Caco-2 (cell line): ENCODE results near the gene ST3GAL5. TPM values are rescaled to one million over a fixed set of nuclear protein-coding genes. Genes with fewer than 3 reads are reported as not detected.
"Not testable (repeated sequence)": the region's sequence is repeated elsewhere in the genome, so short reads cannot be mapped to it uniquely, and the experiment has no call there.

Experiments used
- BruUV-seq: library from RNA; stranded (reverse); fragments of 400-500 nt; replicated peaks from 2 replicates; lab custom pipeline; 2021; lab: Mats Ljungman, UMichigan
- CTCF ChIA-PET: fragments of 300-600 bp; sonication (Branson Sonifier 250); formaldehyde crosslinking; loops from one replicate; lab custom pipeline; 2022; ENCODE audit warnings: antibody characterized with exemption; lab: Charles Lee
- POLR2A ChIA-PET: fragments of 300-600 bp; sonication (Branson Sonifier 250); formaldehyde crosslinking; loops from one replicate; lab custom pipeline; 2022; ENCODE audit warnings: antibody characterized with exemption; lab: Charles Lee
- DNase-seq, 2 experiments: peaks; one replicate each; pipeline versions ENCODE4 v3.0.0 to v3.0.0-alpha.2; 2020 to 2022
- H3K27me3 ChIP-seq: replicated peaks from 2 replicates; pipeline ENCODE4 v1.6.0; 2011; ENCODE audit warnings: low read length; ENCODE audit not compliant: control insufficient read depth, insufficient read depth
- H3K36me3 ChIP-seq: 2 replicates; pipeline ENCODE4 v1.5.1; 2011; ENCODE audit warnings: low read length; ENCODE audit not compliant: control insufficient read depth, insufficient read depth
- H3K4me1 ChIP-seq: fragments of 250-450 bp; sonication (Bioruptor Pico); 2 replicates; pipeline ENCODE4 v1.5.1; 2020; ENCODE audit warnings: mild to moderate bottlenecking
- H3K4me3 ChIP-seq: 2 replicates; pipeline ENCODE4 v1.5.1; 2011; ENCODE audit warnings: low read depth, mild to moderate bottlenecking, control low read depth, low read length
- H3K9me3 ChIP-seq: fragments of 250-450 bp; sonication (Bioruptor Pico); 2 replicates; pipeline ENCODE4 v1.5.1; 2020; ENCODE audit warnings: mild to moderate bottlenecking, moderate library complexity
- H3K27ac Mint-ChIP-seq: one replicate; pipeline ENCODE4 v1.8.0; 2022; ENCODE audit warnings: mixed read lengths; ENCODE audit not compliant: unreplicated experiment
- H3K27me3 Mint-ChIP-seq: one replicate; pipeline ENCODE4 v1.8.0; 2022; ENCODE audit warnings: mixed read lengths; ENCODE audit not compliant: insufficient read depth, unreplicated experiment
- H3K36me3 Mint-ChIP-seq: one replicate; pipeline ENCODE4 v1.8.0; 2022; ENCODE audit warnings: mild to moderate bottlenecking, mixed read lengths; ENCODE audit not compliant: insufficient read depth, unreplicated experiment
- H3K4me1 Mint-ChIP-seq: one replicate; pipeline ENCODE4 v1.8.0; 2022; ENCODE audit warnings: low read depth, mixed read lengths; ENCODE audit not compliant: unreplicated experiment
- H3K4me3 Mint-ChIP-seq: one replicate; pipeline ENCODE4 v1.8.0; 2022; ENCODE audit warnings: mild to moderate bottlenecking, moderate library complexity, mixed read lengths; ENCODE audit not compliant: unreplicated experiment
- H3K9me3 Mint-ChIP-seq: one replicate; pipeline ENCODE4 v1.8.0; 2022; ENCODE audit warnings: mixed read lengths; ENCODE audit not compliant: unreplicated experiment
- CTCF ChIP-seq, 2 experiments: fragments of 200-600 bp in 1 of 2; IDR thresholded peaks; 1 replicate in 1 of 2; 2 replicates in 1 of 2; pipeline versions ENCODE4 v1.5.1 to v1.8.0; 2011 to 2022; ENCODE audit warnings: antibody characterized with exemption in 1 of 2, control low read depth in 1 of 2, inconsistent platforms in 1 of 2, low read depth in 1 of 2, low read length in 1 of 2, mild to moderate bottlenecking in 1 of 2, moderate library complexity in 1 of 2; ENCODE audit not compliant: insufficient read depth in 1 of 2, severe bottlenecking in 1 of 2, unreplicated experiment in 1 of 2
- intact Hi-C: fragments of 100-400 bp; cut with micrococcal nuclease; formaldehyde crosslinking; loops from one replicate; pipeline ENCODE4 v1.10.0; 2022; ENCODE audit not compliant: unreplicated experiment
- total RNA-seq: library from RNA; stranded (reverse); gene quantifications from 2 replicates; pipeline ENCODE4 v1.2.3, GENCODE V29; 2022

ST3GAL5 gene
- total RNA-seq, 1 experiment from 2014 or later = 3.4 TPM

DNA sequence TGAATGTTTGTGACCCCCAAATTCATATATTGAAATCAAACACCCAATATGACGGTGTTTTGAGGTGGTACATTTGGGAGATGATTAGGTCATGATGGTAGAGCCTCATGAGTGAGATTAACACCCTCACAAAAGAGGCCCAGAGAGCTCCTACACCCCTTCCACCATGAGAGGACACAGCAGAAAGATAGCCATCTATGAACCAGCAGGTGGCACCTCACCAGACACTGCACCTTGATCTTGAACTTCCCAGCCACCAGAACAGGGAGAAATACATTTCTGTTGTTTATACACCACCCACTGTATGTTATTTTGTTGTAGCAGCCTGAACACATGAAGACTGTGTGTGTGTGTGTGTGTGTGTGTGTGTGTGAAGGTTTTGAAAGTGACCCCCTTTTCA, 58.1 kb downstream of the ST3GAL5 start:
- Histone ChIP-seq H3K27me3 (no peaks in the 10 kb centered on the region), H3K4me1 (no peaks in the 10 kb centered on the region), H3K4me3 (no peak overlapping the region), H3K36me3 (no peaks in the 10 kb centered on the region), H3K9me3 (peaks cover 8% of the 10 kb centered on the region; the same call in 1 of the 2 replicates)
- DNase-seq = no peak
- Mint-ChIP-seq H3K4me3 (no peak overlapping the region), H3K27ac (no peak overlapping the region), H3K9me3 (peaks cover 7% of the 10 kb centered on the region), H3K27me3 (peaks cover 12% of the 10 kb centered on the region), H3K4me1 (peaks cover 5% of the 10 kb centered on the region), H3K36me3 (no peaks in the 10 kb centered on the region)
- intact Hi-C loops = no loop called here
- TF ChIP-seq CTCF (IDR thresholded peaks at IDR 0.05; ENCODE audit: insufficient read depth in 1 of 2, low read depth in 1 of 2, low read length in 1 of 2, severe bottlenecking in 1 of 2, unreplicated experiment in 1 of 2) = no peak
- no TSS peak for BruUV-seq
- POLR2A ChIA-PET = no interaction called here
- CTCF ChIA-PET = interaction anchor here (1.4 kb wide), 1 partner anchor 59 kb away, joined by 4 read pairs; no protein-coding TSS in a partner anchor

DNA sequence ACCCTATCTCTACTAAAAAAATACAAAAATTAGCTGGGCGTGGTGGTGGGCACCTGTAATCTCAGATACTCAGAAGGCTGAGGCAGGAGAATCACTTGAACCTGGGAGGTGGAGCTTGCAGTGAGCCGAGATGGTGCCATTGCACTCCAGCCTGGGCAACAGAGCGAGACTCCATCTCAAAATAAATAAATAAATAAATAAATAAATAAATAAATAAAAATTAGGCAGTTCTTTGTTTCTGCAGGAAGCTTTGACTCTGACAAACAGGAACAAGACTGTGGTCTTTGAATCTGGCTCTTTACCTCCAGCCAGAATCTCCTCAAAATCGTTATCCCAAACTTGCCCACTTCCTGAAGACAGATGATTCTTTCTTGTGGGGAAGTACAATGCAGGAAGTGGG, 59.4 kb downstream of the ST3GAL5 start:
- DNase-seq, H3K4me1 ChIP-seq, POLR2A ChIA-PET, H3K4me3 ChIP-seq, H3K36me3 Mint-ChIP-seq, H3K4me3 Mint-ChIP-seq, H3K9me3 ChIP-seq, H3K27ac Mint-ChIP-seq, H3K4me1 Mint-ChIP-seq, BruUV-seq, H3K27me3 Mint-ChIP-seq, H3K36me3 ChIP-seq, CTCF ChIA-PET, H3K9me3 Mint-ChIP-seq, H3K27me3 ChIP-seq: not testable (repeated sequence)
- intact Hi-C loops = loop anchor here (5.0 kb wide), 2 partner anchors 193 to 328 kb away; no protein-coding TSS in a partner anchor

DNA sequence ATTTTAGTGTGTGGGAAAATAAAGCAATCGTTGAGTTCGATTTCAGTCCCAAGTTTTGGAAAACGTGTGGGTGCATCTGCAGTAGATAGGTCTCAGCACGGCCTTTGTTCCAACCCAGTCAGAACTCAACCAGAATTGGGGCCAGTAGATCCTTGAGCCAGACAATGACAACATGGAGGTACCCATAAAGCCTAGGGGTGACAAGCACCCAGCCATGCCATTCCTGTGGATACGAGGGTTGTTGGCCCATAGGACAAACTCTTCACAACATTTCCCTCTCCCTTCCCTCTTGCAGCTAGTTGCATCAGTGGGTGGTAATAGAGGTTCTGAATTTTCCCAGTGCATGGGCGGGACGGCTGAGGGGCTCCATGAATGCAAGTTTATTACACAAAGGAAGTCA, 60.1 kb downstream of the ST3GAL5 start:
- no peak for TF ChIP-seq CTCF (IDR thresholded peaks at IDR 0.05; ENCODE audit: insufficient read depth in 1 of 2, low read depth in 1 of 2, low read length in 1 of 2, severe bottlenecking in 1 of 2, unreplicated experiment in 1 of 2)
- Mint-ChIP-seq H3K4me3 (no peak overlapping the region), H3K9me3 (no peaks in the 10 kb centered on the region), H3K27ac (no peak overlapping the region), H3K27me3 (peaks cover 4% of the 10 kb centered on the region), H3K36me3 (no peaks in the 10 kb centered on the region), H3K4me1 (peaks cover 5% of the 10 kb centered on the region)
- H3K4me3 ChIP-seq = no peak overlapping the region
- no peaks in the 10 kb centered on the region for H3K27me3 ChIP-seq
- POLR2A ChIA-PET = no interaction called here
- BruUV-seq = no TSS peak
- no peaks in the 10 kb centered on the region for H3K36me3 ChIP-seq
- intact Hi-C loops = loop anchor here (5.0 kb wide), 2 partner anchors 194 to 329 kb away; no protein-coding TSS in a partner anchor
- CTCF ChIA-PET = no interaction called here
- H3K4me1 ChIP-seq = no peaks in the 10 kb centered on the region
- peak in 1 of 2 experiments; percentile 12 for DNase-seq
- no peaks in the 10 kb centered on the region for H3K9me3 ChIP-seq
